Upper lobe of left lung (tissue), 6 donors: ENCODE data around the gene DYNC1LI1. TPM values are rescaled to one million over a fixed set of nuclear protein-coding genes. Genes with fewer than 3 reads are reported as not detected.
A peak's percentile ranks its signal among the peaks of the same experiment; 100 is the strongest.

Experiments
- ATAC-seq, 2 donors: fragments of 200-7000 bp; cut with Tn5 transposase; one replicate each; pipeline ENCODE4 v1.9.1; 2022; ENCODE audit warnings: mild to moderate bottlenecking in 2 of 2, moderate library complexity in 2 of 2; ENCODE audit not compliant: low FRiP score in 2 of 2
- DNase-seq, 2 donors: peaks; one replicate each; pipeline ENCODE4 v3.0.0-alpha.2; 2019 to 2020
- H3K27ac ChIP-seq, 4 donors: fragments of 200-600 bp; sonication (generic); one replicate each; pipeline ENCODE4 v1.5.1; 2016 to 2019
- H3K27me3 ChIP-seq, 4 donors: fragments of 200-600 bp; sonication (generic); one replicate each; pipeline ENCODE4 v1.5.1; 2017 to 2019
- H3K36me3 ChIP-seq, 4 donors: fragments of 200-600 bp; sonication (generic); one replicate each; pipeline ENCODE4 v1.5.1; 2016 to 2019
- H3K4me1 ChIP-seq, 4 donors: fragments of 200-600 bp; sonication (generic); one replicate each; pipeline ENCODE4 v1.5.1; 2018 to 2019
- H3K4me3 ChIP-seq, 4 donors: fragments of 200-600 bp; sonication (generic); one replicate each; pipeline ENCODE4 v1.5.1; 2017 to 2019; ENCODE audit warnings: mild to moderate bottlenecking in 2 of 4, moderate library complexity in 1 of 4
- H3K9me3 ChIP-seq, 4 donors: fragments of 200-600 bp; sonication (generic); one replicate each; pipeline ENCODE4 v1.5.1; 2018 to 2019
- EP300 ChIP-seq, 4 donors: sonication (generic); formaldehyde crosslinking; IDR thresholded peaks; one replicate each; pipeline ENCODE4 v1.5.1; 2017; ENCODE audit warnings: antibody characterized with exemption in 4 of 4, control low read depth in 2 of 4
- POLR2A ChIP-seq, 4 donors: fragments of 450-650 bp; IDR thresholded peaks; one replicate each; pipeline ENCODE4 v1.5.1; 2016 to 2017; ENCODE audit warnings: antibody characterized with exemption in 4 of 4, mild to moderate bottlenecking in 2 of 4
- POLR2AphosphoS5 ChIP-seq, 2 donors: sonication (generic); formaldehyde crosslinking; IDR thresholded peaks; one replicate each; pipeline ENCODE4 v1.5.1; 2017; ENCODE audit warnings: antibody characterized with exemption in 2 of 2
- WGBS, 2 donors: methylation state at CpG; one replicate each; pipeline ENCODE4 v1.1.5; 2017 to 2018; 5-methylcytosine and 5-hydroxymethylcytosine counted together
- total RNA-seq, 6 donors: library from RNA; depleted of rRNA in 4 of 6; stranded (reverse); fragments of >200 nt in 4 of 6; gene quantifications; one replicate each; pipeline versions ENCODE4 v1.1.0 to v1.2.1, GENCODE V29; 2016 to 2021
- TF ChIP-seq, protein P1 (sequence below), 6 experiments: fragments of 450-650 bp in 4 of 6; fragments of 200-600 bp in 2 of 6; sonication (generic) in 2 of 6; IDR thresholded peaks; one replicate each; pipeline ENCODE4 v1.5.1; 2016 to 2019; ENCODE audit warnings: antibody characterized with exemption in 6 of 6
- donor health status: DM: no; HTN: no; CAD: no; lungs with moderate emphysema.
- donor health status: DM: no; HTN: yes; CAD: no; lungs with severe emphysema.

The DYNC1LI1 gene
- total RNA-seq, 6 donors from 2014 or later: 16.8 to 42.0 (median 33.8) TPM

DNA sequence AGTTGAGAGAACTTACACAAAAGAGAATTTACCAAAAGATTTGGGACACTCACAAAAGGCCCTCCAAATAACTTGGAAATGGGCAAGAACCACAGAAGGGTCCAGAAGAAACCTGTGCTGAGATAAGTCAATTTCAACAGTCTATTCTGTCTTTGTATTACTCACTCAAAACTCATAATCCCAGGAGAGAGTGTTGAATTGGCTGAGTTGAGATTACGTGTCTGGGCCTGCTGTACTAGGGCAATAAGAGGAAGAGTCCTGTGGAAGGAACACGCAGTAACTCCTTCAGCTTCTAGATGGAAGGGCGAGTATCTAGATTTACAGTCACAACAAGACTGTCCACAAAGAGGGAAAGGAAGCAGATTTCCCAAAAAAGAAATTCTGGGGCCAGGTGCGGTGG is 42.5 kb upstream of the DYNC1LI1 start:
- no peaks in the 10 kb centered on the region for H3K9me3 ChIP-seq
- H3K4me1 ChIP-seq: peaks cover 0 to 4% (median 0%) of the 10 kb centered on the region in 4 donors
- no peak for DNase-seq
- no peaks in the 10 kb centered on the region for H3K36me3 ChIP-seq
- H3K4me3 ChIP-seq: no peak overlapping the region
- TF ChIP-seq, protein P1, sequence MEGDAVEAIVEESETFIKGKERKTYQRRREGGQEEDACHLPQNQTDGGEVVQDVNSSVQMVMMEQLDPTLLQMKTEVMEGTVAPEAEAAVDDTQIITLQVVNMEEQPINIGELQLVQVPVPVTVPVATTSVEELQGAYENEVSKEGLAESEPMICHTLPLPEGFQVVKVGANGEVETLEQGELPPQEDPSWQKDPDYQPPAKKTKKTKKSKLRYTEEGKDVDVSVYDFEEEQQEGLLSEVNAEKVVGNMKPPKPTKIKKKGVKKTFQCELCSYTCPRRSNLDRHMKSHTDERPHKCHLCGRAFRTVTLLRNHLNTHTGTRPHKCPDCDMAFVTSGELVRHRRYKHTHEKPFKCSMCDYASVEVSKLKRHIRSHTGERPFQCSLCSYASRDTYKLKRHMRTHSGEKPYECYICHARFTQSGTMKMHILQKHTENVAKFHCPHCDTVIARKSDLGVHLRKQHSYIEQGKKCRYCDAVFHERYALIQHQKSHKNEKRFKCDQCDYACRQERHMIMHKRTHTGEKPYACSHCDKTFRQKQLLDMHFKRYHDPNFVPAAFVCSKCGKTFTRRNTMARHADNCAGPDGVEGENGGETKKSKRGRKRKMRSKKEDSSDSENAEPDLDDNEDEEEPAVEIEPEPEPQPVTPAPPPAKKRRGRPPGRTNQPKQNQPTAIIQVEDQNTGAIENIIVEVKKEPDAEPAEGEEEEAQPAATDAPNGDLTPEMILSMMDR (IDR thresholded peaks at IDR 0.05): no peak
- TF ChIP-seq EP300 (IDR thresholded peaks at IDR 0.05) (no peak), POLR2AphosphoS5 (IDR thresholded peaks at IDR 0.05) (no peak), POLR2A (IDR thresholded peaks at IDR 0.05) (no peak)
- WGBS, 2 donors: 94 to 95% methylated on average over 4 of the region's 4 CpGs
- ATAC-seq: peak in 1 of 2 donors; percentile 40
- H3K27ac ChIP-seq: no peak overlapping the region
- no peaks in the 10 kb centered on the region for H3K27me3 ChIP-seq

DNA sequence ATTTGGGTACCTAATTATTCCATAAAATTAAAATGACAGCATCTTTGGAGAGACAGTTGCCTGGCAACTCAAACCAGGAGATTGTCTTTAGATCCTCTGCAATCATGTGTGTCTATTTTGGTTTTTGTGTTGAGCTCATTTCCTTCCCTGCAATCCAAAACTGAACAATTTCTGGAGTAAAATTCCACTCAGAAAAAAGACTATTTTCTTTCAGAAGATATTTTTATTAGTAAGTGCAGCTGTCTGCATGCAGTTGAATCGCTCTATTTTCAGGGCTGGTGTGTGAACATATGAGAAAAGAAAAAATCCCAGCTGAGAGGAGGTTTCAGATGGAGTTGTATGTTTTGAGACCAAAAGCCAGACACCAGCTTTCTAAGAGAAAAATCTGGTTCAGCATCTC is 41.9 kb upstream of the DYNC1LI1 start:
- peaks cover 0 to 4% (median 0%) of the 10 kb centered on the region in 4 donors for H3K4me1 ChIP-seq
- no peaks in the 10 kb centered on the region for H3K27me3 ChIP-seq
- ATAC-seq (no peak), DNase-seq (no peak)
- WGBS, 2 donors: 78 to 91% methylated on average over 1 of the region's 1 CpG
- TF ChIP-seq, protein P1 (IDR thresholded peaks at IDR 0.05): no peak
- TF ChIP-seq EP300 (IDR thresholded peaks at IDR 0.05): no peak
- TF ChIP-seq POLR2A (IDR thresholded peaks at IDR 0.05): no peak
- TF ChIP-seq POLR2AphosphoS5 (IDR thresholded peaks at IDR 0.05): no peak
- H3K36me3 ChIP-seq: no peaks in the 10 kb centered on the region
- H3K4me3 ChIP-seq: no peak overlapping the region
- H3K9me3 ChIP-seq: no peaks in the 10 kb centered on the region
- H3K27ac ChIP-seq: no peak overlapping the region

DNA sequence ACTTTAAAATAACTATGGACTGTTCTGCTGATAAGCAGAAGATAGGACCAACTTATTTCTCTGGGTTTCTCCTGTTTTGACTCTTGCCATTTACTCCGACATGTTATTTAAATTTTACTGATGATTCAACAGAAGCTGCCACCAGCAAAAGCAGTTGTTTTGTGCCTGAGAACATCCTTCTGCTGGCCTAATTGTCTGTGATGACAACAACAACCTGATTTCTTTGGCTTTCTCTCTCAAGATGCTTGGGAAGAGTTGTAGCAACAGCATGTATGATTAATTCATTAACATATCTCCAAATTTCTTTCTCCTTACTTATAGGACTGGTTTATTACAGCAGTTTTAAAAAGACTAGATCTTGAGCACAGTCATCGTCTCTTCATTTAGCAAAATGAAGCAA is 36.9 kb upstream of the DYNC1LI1 start:
- H3K27me3 ChIP-seq: no peaks in the 10 kb centered on the region
- 77 to 96% methylated on average over 2 of the region's 2 CpGs for WGBS, 2 donors
- H3K4me1 ChIP-seq: no peaks in the 10 kb centered on the region
- no peaks in the 10 kb centered on the region for H3K36me3 ChIP-seq
- no peak for ATAC-seq
- TF ChIP-seq, protein P1 (IDR thresholded peaks at IDR 0.05): no peak
- TF ChIP-seq POLR2A (IDR thresholded peaks at IDR 0.05) (no peak), EP300 (IDR thresholded peaks at IDR 0.05) (no peak), POLR2AphosphoS5 (IDR thresholded peaks at IDR 0.05) (no peak)
- H3K4me3 ChIP-seq: no peak overlapping the region
- DNase-seq: no peak
- no peaks in the 10 kb centered on the region for H3K9me3 ChIP-seq
- no peak overlapping the region for H3K27ac ChIP-seq

- Histone ChIP-seq H3K9me3 (no peaks in the 10 kb centered on the region), H3K36me3 (no peaks in the 10 kb centered on the region), H3K27ac (no peak overlapping the region), H3K4me3 (no peak overlapping the region), H3K4me1 (no peaks in the 10 kb centered on the region), H3K27me3 (no peaks in the 10 kb centered on the region)
- TF ChIP-seq POLR2A (IDR thresholded peaks at IDR 0.05): no peak
- TF ChIP-seq, protein P1 (IDR thresholded peaks at IDR 0.05): no peak
- no peak for TF ChIP-seq EP300 (IDR thresholded peaks at IDR 0.05)
- no peak for TF ChIP-seq POLR2AphosphoS5 (IDR thresholded peaks at IDR 0.05)
- no peak for ATAC-seq
- 87 to 96% methylated on average over 3 of the region's 3 CpGs for WGBS, 2 donors
- DNase-seq: no peak
Measured at GRCh38 chr3:32606960-32607359, 36.3 kb upstream of the DYNC1LI1 start.

GRCh38 chr3:32606277-32606676 is 35.6 kb upstream of the DYNC1LI1 start:
- WGBS, 2 donors: 95 to 96% methylated on average over 3 of the region's 3 CpGs
- H3K9me3 ChIP-seq: no peaks in the 10 kb centered on the region
- DNase-seq: no peak
- no peaks in the 10 kb centered on the region for H3K27me3 ChIP-seq
- no peak for ATAC-seq
- TF ChIP-seq POLR2A (IDR thresholded peaks at IDR 0.05): no peak
- TF ChIP-seq POLR2AphosphoS5 (IDR thresholded peaks at IDR 0.05): no peak
- TF ChIP-seq EP300 (IDR thresholded peaks at IDR 0.05): no peak
- TF ChIP-seq, protein P1 (IDR thresholded peaks at IDR 0.05): no peak
- no peaks in the 10 kb centered on the region for H3K4me1 ChIP-seq
- H3K27ac ChIP-seq: no peak overlapping the region
- H3K4me3 ChIP-seq: no peak overlapping the region
- H3K36me3 ChIP-seq: no peaks in the 10 kb centered on the region
